Adipocyte (in vitro differentiated cells): Measurements from ENCODE around the gene MS4A10.
"Not testable (repeated sequence)": the region's sequence is repeated elsewhere in the genome, so short reads cannot be mapped to it uniquely, and the experiment has no call there.

Experiments used
- DNase-seq: peaks from one replicate; pipeline ENCODE4 v3.0.0-alpha.2; 2015; ENCODE audit warnings: low read depth
- H3K27me3 ChIP-seq: replicated peaks from 2 replicates; pipeline ENCODE4 v1.7.0; 2013; ENCODE audit warnings: mild to moderate bottlenecking, low read length, moderate library complexity; ENCODE audit not compliant: control insufficient read depth, insufficient read depth
- H3K36me3 ChIP-seq: 2 replicates; pipeline ENCODE4 v1.7.0; 2013; ENCODE audit warnings: low read length, mild to moderate bottlenecking, moderate library complexity; ENCODE audit not compliant: control insufficient read depth, insufficient read depth, severe bottlenecking
- H3K4me1 ChIP-seq: 2 replicates; pipeline ENCODE4 v1.7.0; 2013; ENCODE audit warnings: mild to moderate bottlenecking, low read length, moderate library complexity; ENCODE audit not compliant: control insufficient read depth, insufficient read depth
- H3K4me3 ChIP-seq: 2 replicates; pipeline ENCODE4 v1.7.0; 2013; ENCODE audit warnings: mild to moderate bottlenecking, low read length, moderate library complexity
- H3K9ac ChIP-seq: 2 replicates; pipeline ENCODE4 v1.7.0; 2013; ENCODE audit warnings: mild to moderate bottlenecking, low read length, moderate library complexity
- H3K9me3 ChIP-seq: 2 replicates; pipeline ENCODE4 v1.7.0; 2013; ENCODE audit warnings: mild to moderate bottlenecking, low read length, moderate library complexity; ENCODE audit not compliant: control insufficient read depth

The MS4A10 gene

DNA sequence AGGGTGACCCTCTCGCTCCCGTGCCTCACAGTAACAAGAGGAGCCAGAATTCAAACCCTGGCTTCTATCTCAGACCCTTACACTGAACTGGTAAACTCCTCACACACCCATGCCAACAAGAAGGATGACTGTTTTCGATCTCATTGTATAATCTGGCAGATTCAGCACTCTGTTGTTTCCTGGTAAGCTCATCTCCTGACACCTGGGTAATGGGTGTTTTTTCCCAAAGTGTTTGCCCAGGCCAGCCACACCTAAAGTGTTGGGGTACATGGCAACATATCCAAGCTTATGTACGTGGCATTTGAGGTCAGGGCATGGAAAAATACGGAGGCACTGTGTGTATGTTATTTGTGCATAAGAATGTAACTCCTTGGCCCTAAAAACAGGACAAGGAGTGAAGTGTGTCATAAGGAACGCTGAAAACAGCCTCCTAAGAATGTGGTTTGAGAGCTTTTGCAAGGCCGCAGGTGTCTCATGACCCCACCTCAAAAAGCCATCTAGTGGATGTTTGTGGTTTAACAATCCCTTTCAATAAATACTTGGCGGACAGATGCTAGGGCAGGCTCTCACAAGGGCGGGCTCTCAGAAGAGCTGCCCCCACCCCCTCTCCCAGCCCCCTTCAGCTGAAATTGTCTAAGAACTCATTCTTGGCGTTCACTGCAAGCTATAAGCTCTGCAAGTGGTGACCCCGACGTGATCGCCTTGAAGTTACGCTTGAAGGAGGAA lies 28.7 kb upstream of the MS4A10 start, which contains the start of gene MS4A15:
Gene MS4A15 (plus strand): TSS at position 561 of the 726 bp plus-strand sequence. CDS start 6,867 bp downstream, outside the sequence.
- Histone ChIP-seq H3K27me3 (peaks cover 53% of the 10 kb centered on the region), H3K36me3 (no peaks in the 10 kb centered on the region), H3K9me3 (peaks cover 4% of the 10 kb centered on the region), H3K4me3 (no peak within 1 kb of the TSS), H3K9ac (no peak within 1 kb of the TSS), H3K4me1 (no peaks in the 10 kb centered on the region)
- DNase-seq = no peak

- Histone ChIP-seq H3K9ac (no peak overlapping the region), H3K27me3 (peaks cover 58% of the 10 kb centered on the region), H3K4me3 (no peak overlapping the region), H3K36me3 (no peaks in the 10 kb centered on the region), H3K4me1 (no peaks in the 10 kb centered on the region), H3K9me3 (peaks cover 4% of the 10 kb centered on the region)
- no peak for DNase-seq
Observed at GRCh38 chr11:60757231-60757800, 27.8 kb upstream of the MS4A10 start.

DNA sequence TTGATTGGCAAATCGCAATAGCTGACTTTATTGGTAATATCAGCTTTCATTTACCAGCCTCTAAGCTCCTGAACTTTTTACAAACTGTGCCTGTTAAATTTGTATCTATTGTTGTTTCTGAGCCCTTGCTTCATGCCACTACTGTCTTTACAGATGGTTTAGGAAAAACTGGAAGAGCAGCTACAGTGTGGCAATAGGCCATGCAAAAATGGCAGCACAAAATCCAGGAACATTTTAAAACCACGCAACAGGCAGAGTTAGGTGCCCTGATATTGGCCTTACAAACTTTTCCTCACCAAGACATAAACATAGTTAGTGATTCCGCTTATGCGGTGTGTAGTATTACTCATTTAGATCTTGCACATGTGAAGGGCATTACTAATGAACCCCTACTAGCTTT lies 26.5 kb upstream of the MS4A10 start:
- H3K36me3 ChIP-seq, H3K9me3 ChIP-seq, H3K4me3 ChIP-seq, H3K9ac ChIP-seq, DNase-seq, H3K4me1 ChIP-seq: not testable (repeated sequence)
- H3K27me3 ChIP-seq = peaks cover 58% of the 10 kb centered on the region

- not testable (repeated sequence) for H3K9ac ChIP-seq, H3K9me3 ChIP-seq, H3K36me3 ChIP-seq, H3K4me1 ChIP-seq, DNase-seq, H3K4me3 ChIP-seq
- peaks cover 64% of the 10 kb centered on the region for H3K27me3 ChIP-seq
Observed at GRCh38 chr11:60759438-60760225, 25.5 kb upstream of the MS4A10 start.

DNA sequence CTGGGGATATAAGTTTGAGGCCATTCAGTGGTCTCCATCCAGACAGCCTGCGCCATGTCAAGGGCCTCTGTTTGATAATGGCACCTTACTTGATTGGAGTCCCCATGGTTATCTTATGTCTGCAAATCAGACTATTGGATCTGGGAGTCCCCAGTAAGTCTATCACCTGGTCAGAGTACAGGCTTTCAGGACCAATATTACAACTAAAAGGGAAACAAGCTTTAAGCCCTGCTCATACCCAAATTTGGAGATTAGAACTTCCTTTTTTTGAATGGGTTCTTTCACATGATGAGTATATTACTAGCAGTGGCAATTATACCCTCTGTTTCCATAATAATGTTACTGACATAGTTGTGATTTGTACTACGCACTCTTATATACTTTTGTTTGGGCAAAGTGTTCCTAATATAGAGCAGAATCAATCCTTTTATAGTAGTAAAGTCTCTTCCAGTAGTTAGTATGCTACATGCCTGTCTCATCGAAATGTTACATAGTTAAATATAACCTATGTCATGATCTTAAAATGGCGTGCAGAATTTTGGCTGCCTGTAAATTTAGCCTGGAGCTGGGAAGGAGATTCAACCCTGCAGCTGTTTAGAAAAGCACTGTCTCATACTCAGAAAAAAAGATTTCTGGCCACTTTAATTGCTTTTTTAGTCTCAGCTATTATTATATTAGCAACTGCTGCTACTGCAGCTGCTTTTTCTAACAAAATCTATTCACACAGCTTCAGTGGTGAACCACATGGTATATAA lies 23.5 kb upstream of the MS4A10 start:
- no peak for DNase-seq
- H3K4me1 ChIP-seq = no peaks in the 10 kb centered on the region

GRCh38 chr11:60762851-60763691 lies 22.1 kb upstream of the MS4A10 start:
- DNase-seq = no peak
- no peak overlapping the region for H3K4me3 ChIP-seq
- no peak overlapping the region for H3K9ac ChIP-seq
- no peaks in the 10 kb centered on the region for H3K36me3 ChIP-seq
- peaks cover 58% of the 10 kb centered on the region for H3K27me3 ChIP-seq
- H3K4me1 ChIP-seq = no peaks in the 10 kb centered on the region
- H3K9me3 ChIP-seq = no peaks in the 10 kb centered on the region

More for the DNA sequence above, 23.5 kb upstream of the MS4A10 start:
- Histone ChIP-seq H3K27me3 (peaks cover 63% of the 10 kb centered on the region), H3K9ac (no peak overlapping the region), H3K9me3 (peaks cover 4% of the 10 kb centered on the region), H3K4me3 (no peak overlapping the region), H3K36me3 (no peaks in the 10 kb centered on the region)

DNA sequence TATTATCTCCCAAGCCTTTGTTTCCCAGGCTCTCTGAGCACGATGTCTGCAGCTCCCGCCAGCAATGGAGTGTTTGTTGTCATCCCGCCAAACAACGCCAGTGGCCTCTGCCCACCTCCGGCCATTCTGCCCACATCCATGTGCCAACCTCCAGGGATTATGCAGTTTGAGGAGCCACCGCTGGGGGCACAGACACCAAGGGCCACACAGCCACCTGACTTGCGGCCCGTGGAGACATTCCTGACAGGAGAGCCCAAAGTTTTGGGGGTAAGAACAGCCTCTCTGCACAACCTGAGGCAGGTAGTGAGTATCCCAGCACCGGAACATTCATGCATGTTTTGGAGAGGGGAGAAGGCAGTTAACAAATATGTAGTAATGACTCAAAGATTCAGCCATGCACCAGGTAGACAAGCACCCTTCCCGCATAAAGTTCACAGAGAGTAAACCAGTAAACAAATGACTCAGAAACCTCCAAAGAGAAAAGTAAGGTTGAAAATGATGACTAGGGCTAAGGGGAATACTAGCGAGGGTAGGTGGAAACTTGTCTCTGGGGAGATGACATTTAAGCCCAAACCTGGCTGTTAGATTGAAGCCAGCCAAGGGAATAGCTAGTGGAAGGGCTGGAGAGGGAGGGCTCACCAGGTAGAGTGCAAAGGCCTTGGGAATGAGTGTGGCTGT lies 21.3 kb upstream of the MS4A10 start:
- H3K4me3 ChIP-seq = no peak overlapping the region
- H3K4me1 ChIP-seq = no peaks in the 10 kb centered on the region
- no peak for DNase-seq
- H3K9ac ChIP-seq = no peak overlapping the region
- H3K36me3 ChIP-seq = no peaks in the 10 kb centered on the region
- H3K27me3 ChIP-seq = peaks cover 65% of the 10 kb centered on the region
- H3K9me3 ChIP-seq = no peaks in the 10 kb centered on the region

DNA sequence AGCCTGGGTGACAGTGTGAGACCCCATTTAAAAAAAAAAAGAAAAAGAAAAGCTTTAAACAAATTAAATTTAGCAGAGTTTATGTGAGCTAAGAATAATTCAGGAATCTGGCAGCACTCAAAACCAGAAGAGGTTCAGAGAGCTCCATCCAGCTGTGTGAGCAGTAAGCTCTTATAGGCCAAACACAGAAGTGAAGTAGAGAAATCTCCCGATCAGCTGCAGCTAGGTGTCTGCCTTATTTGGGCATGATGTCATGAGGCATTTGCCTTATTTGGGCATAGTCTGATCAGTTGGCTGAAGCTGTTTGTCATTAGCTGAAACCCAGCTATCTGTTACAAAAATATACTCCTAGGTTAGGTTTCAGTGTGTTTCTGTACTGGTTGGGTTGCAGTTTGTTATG lies 20.3 kb upstream of the MS4A10 start:
- DNase-seq = no peak
- Histone ChIP-seq H3K9ac (no peak overlapping the region), H3K4me1 (no peaks in the 10 kb centered on the region), H3K27me3 (peaks cover 64% of the 10 kb centered on the region), H3K4me3 (no peak overlapping the region), H3K36me3 (no peaks in the 10 kb centered on the region), H3K9me3 (no peaks in the 10 kb centered on the region)

DNA sequence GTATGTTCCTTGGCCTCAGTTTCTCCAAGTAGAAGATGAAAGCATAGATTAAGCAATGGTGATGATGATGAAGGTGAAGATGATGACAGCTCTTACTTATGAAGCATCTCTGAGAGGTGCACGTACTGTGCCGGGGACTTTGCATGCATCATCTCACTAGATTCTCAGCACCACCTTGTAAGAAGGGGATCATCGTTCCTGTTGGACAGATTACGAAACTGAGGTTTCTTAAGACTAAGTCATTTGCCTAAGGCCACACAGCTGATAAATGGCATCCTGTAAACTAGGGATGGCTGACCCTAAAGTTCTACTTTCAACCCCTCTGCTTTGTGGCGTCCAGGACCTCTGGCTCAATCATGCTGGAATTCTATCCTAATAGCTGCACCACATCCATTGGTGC lies 19.8 kb upstream of the MS4A10 start:
- no peak overlapping the region for H3K4me3 ChIP-seq

DNA sequence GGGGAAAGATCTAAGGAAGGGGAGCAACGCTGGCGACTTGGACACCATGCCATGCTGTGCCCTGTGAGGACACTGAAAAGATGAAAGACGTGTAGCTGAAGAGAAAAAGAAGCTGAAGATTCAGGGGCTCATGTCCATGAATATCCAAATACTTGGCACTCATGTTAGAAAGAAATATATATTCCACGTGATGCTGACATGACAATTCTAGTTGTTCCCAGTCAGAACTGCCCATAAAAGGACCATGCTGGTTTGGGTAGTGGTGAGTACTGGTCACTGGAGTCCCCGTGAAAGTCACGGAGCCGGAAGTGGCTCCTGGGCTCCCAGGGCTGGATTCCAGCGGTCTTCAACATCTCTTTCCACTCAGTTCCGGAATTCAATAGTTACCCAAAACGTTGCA lies 18.6 kb upstream of the MS4A10 start:
- Histone ChIP-seq H3K4me1 (no peaks in the 10 kb centered on the region), H3K4me3 (no peak overlapping the region), H3K9me3 (no peaks in the 10 kb centered on the region), H3K9ac (no peak overlapping the region), H3K36me3 (no peaks in the 10 kb centered on the region), H3K27me3 (peaks cover 55% of the 10 kb centered on the region)
- no peak for DNase-seq

More for the DNA sequence above, 19.8 kb upstream of the MS4A10 start:
- H3K9ac ChIP-seq = no peak overlapping the region
- no peaks in the 10 kb centered on the region for H3K36me3 ChIP-seq
- no peaks in the 10 kb centered on the region for H3K4me1 ChIP-seq
- H3K9me3 ChIP-seq = no peaks in the 10 kb centered on the region
- H3K27me3 ChIP-seq = peaks cover 60% of the 10 kb centered on the region
- DNase-seq = no peak
